ENCODE data around the gene TLE6. TPM values are rescaled to one million over a fixed set of nuclear protein-coding genes. Genes with fewer than 3 reads are reported as not detected.

The TLE6 gene
- total RNA-seq, 4 donors from 2014 or later = 1.5 to 1.8 TPM; not detected in 2

GRCh38 chr19:3028305-3029064 is 51.1 kb downstream of the TLE6 start:
- WGBS, 2 donors = 5 to 15% methylated on average over 23 to 39 of the region's 40 CpGs
- intact Hi-C loops (cut with DNase I; ENCODE audit: low total_unique reads) = no loop called here
- TF ChIP-seq CTCF (IDR thresholded peaks at IDR 0.05) (no peak), POLR2A (IDR thresholded peaks at IDR 0.05) (no peak)
- H3K4me3 ChIP-seq (ENCODE audit: low read depth, poor library complexity, severe bottlenecking) = peak overlapping the region; percentile 63
- DNase-seq (ENCODE audit: low spot score in 2 of 2) = no peak

- DNase-seq (ENCODE audit: low spot score in 2 of 2) = no peak
- intact Hi-C loops (cut with DNase I; ENCODE audit: low total_unique reads) = no loop called here
- 6 to 10% methylated on average over 19 to 45 of the region's 85 CpGs for WGBS, 2 donors
- TF ChIP-seq POLR2A (IDR thresholded peaks at IDR 0.05) (no peak), CTCF (IDR thresholded peaks at IDR 0.05) (no peak)
- H3K4me3 ChIP-seq (ENCODE audit: low read depth, poor library complexity, severe bottlenecking) = peak within 1 kb of the TSS; percentile 63
Measured at GRCh38 chr19:3029065-3029923, 51.9 kb downstream of the TLE6 start, which contains the start of gene TLE2. Gene TLE2, minus strand, starts transcription at chr19:3029280. Its CDS starts 376 bp downstream, at chr19:3028904.

- intact Hi-C loops (cut with DNase I; ENCODE audit: low total_unique reads) = no loop called here
- DNase-seq (ENCODE audit: low spot score in 2 of 2) = no peak
- no peak overlapping the region for H3K4me3 ChIP-seq (ENCODE audit: low read depth, poor library complexity, severe bottlenecking)
- TF ChIP-seq POLR2A (IDR thresholded peaks at IDR 0.05) (no peak), CTCF (IDR thresholded peaks at IDR 0.05) (no peak)
- WGBS, 2 donors = 75% methylated on average over 5 of the region's 5 CpGs
Measured at GRCh38 chr19:3031607-3031867, 54.2 kb downstream of the TLE6 start.

- DNase-seq (ENCODE audit: low spot score in 2 of 2) = no peak
- TF ChIP-seq POLR2A (IDR thresholded peaks at IDR 0.05) (no peak), CTCF (IDR thresholded peaks at IDR 0.05) (no peak)
- no peak overlapping the region for H3K4me3 ChIP-seq (ENCODE audit: low read depth, poor library complexity, severe bottlenecking)
- intact Hi-C loops (cut with DNase I; ENCODE audit: low total_unique reads) = no loop called here
- WGBS, 2 donors = 76 to 81% methylated on average over 11 of the region's 11 CpGs
Measured at GRCh38 chr19:3033595-3034405, 56.4 kb downstream of the TLE6 start.

- no peak overlapping the region for H3K4me3 ChIP-seq (ENCODE audit: low read depth, poor library complexity, severe bottlenecking)
- no peak for TF ChIP-seq CTCF (IDR thresholded peaks at IDR 0.05)
- no peak for TF ChIP-seq POLR2A (IDR thresholded peaks at IDR 0.05)
- intact Hi-C loops (cut with DNase I; ENCODE audit: low total_unique reads) = no loop called here
- no peak for DNase-seq (ENCODE audit: low spot score in 2 of 2)
Measured at GRCh38 chr19:3034406-3034655, 57.0 kb downstream of the TLE6 start.

All from lower leg skin (tissue), 4 donors.